HEK293 (cell line): Measurements from ENCODE around the gene TRIM66.

ENCODE experiments used
- BCL11A ChIP-seq: fragments of 450-650 bp; formaldehyde crosslinking; IDR thresholded peaks from 2 replicates; pipeline ENCODE4 v1.5.1; 2016; ENCODE audit warnings: low read depth, missing biosample characterization, missing genetic modification characterization
- CTCF ChIP-seq: fragments of 450-650 bp; formaldehyde crosslinking; IDR thresholded peaks from 2 replicates; pipeline ENCODE4 v1.5.1; 2016; ENCODE audit warnings: missing biosample characterization, missing genetic modification characterization
- KLF17 ChIP-seq: fragments of 450-650 bp; formaldehyde crosslinking; IDR thresholded peaks from 2 replicates; pipeline ENCODE4 v1.5.1; 2016; ENCODE audit warnings: missing biosample characterization, missing genetic modification characterization
- MZF1 ChIP-seq: fragments of 450-650 bp; formaldehyde crosslinking; IDR thresholded peaks from 2 replicates; pipeline ENCODE4 v1.5.1; 2017; ENCODE audit warnings: missing biosample characterization, missing genetic modification characterization, borderline replicate concordance
- PBX3 ChIP-seq: sonication (generic); formaldehyde crosslinking; IDR thresholded peaks from 2 replicates; pipeline ENCODE4 v1.8.1; 2022; ENCODE audit warnings: mild to moderate bottlenecking, moderate library complexity, missing genetic modification reagents
- REST ChIP-seq: fragments of 450-650 bp; formaldehyde crosslinking; IDR thresholded peaks from 2 replicates; pipeline ENCODE4 v1.5.1; 2016; ENCODE audit warnings: missing biosample characterization, missing genetic modification characterization
- ZBTB17 ChIP-seq: fragments of 450-650 bp; formaldehyde crosslinking; IDR thresholded peaks from 2 replicates; pipeline ENCODE4 v1.5.1; 2016; ENCODE audit warnings: missing biosample characterization, missing genetic modification characterization
- ZBTB7A ChIP-seq: fragments of 450-650 bp; formaldehyde crosslinking; IDR thresholded peaks from 2 replicates; pipeline ENCODE4 v1.5.1; 2016; ENCODE audit warnings: low read depth, missing biosample characterization, missing genetic modification characterization
- ZNF140 ChIP-seq: fragments of 450-650 bp; formaldehyde crosslinking; IDR thresholded peaks from 2 replicates; pipeline ENCODE4 v1.5.1; 2016; ENCODE audit warnings: missing biosample characterization, missing genetic modification characterization
- ZNF274 ChIP-seq, 2 experiments: fragments of 200-500 bp in 1 of 2; fragments of 450-650 bp in 1 of 2; sonication (Bioruptor generic) in 1 of 2; formaldehyde crosslinking in 1 of 2; IDR thresholded peaks; 2 replicates each; pipeline versions ENCODE4 v1.5.1 to v1.6.1; 2014 to 2016; ENCODE audit warnings: borderline replicate concordance in 1 of 2, inconsistent platforms in 1 of 2, low read length in 1 of 2, missing biosample characterization in 1 of 2, missing genetic modification characterization in 1 of 2
- ZNF335 ChIP-seq: fragments of 450-650 bp; formaldehyde crosslinking; conservative IDR thresholded peaks from 2 replicates; pipeline ENCODE4 v1.5.1; 2016; ENCODE audit warnings: missing biosample characterization, missing genetic modification characterization
- ZNF530 ChIP-seq: fragments of 450-650 bp; formaldehyde crosslinking; IDR thresholded peaks from 2 replicates; pipeline ENCODE4 v1.5.1; 2016; ENCODE audit warnings: low read depth, missing biosample characterization, missing genetic modification characterization
- ZNF639 ChIP-seq: fragments of 450-650 bp; formaldehyde crosslinking; IDR thresholded peaks from 2 replicates; pipeline ENCODE4 v1.5.1; 2016; ENCODE audit warnings: missing biosample characterization, missing genetic modification characterization

- TF ChIP-seq ZBTB17 (tag by site-specific recombination) (no peak), CTCF (tag by site-specific recombination) (no peak), MZF1 (tag by site-specific recombination) (no peak), PBX3 (CRISPR knock-in tag) (no peak), KLF17 (tag by site-specific recombination) (no peak), ZNF530 (tag by site-specific recombination) (no peak), REST (tag by site-specific recombination) (no peak), ZBTB7A (tag by site-specific recombination) (no peak), BCL11A (tag by site-specific recombination) (no peak), ZNF639 (no peak), ZNF140 (tag by site-specific recombination) (no peak), ZNF274 (IDR thresholded peaks at IDR 0.05; ENCODE audit: low read length) (no peak), ZNF274 (tag by site-specific recombination; IDR thresholded peaks at IDR 0.05; ENCODE audit: borderline replicate concordance) (no peak), ZNF335 (no peak)
Observed at GRCh38 chr11:8699903-8700302, 17.4 kb upstream of the TRIM66 start.
